Measurements from ENCODE around the gene PGM5. TPM values are rescaled to one million over a fixed set of nuclear protein-coding genes. Genes with fewer than 3 reads are reported as not detected.

The PGM5 gene
- total RNA-seq, 4 donors from 2014 or later, result 573 to 742 (median 607) TPM

DNA sequence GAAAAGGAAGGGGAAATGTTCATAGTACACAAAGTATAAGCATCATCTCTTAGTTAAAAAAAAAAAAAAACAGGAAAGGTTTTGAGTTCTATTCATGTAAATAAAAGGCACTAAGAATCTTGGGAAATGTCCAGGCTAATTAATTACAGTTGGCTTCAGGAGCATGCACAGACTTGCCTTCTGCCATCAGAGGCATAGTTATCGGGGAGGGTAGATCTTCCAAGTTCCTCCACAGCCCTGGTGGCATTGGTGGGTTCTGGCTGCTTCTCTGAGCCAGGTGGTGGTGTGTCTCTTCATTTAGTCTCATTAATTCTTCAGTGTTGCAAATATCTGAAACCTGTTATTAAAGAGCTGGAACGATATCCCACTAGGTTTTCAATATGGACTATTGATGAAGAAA lies 99.0 kb downstream of the PGM5 start:
- Histone ChIP-seq H3K27me3 (no peaks in the 10 kb centered on the region), H3K4me3 (no peak overlapping the region), H3K36me3 (no peaks in the 10 kb centered on the region), H3K9me3 (no peaks in the 10 kb centered on the region), H3K27ac (replicated peaks in 1 of 4) (peak overlapping the region; percentile 81 to 91 (median 86)), H3K4me1 (peaks cover 34 to 94% (median 92%) of the 10 kb centered on the region in 4 donors)
- TF ChIP-seq, protein P1, sequence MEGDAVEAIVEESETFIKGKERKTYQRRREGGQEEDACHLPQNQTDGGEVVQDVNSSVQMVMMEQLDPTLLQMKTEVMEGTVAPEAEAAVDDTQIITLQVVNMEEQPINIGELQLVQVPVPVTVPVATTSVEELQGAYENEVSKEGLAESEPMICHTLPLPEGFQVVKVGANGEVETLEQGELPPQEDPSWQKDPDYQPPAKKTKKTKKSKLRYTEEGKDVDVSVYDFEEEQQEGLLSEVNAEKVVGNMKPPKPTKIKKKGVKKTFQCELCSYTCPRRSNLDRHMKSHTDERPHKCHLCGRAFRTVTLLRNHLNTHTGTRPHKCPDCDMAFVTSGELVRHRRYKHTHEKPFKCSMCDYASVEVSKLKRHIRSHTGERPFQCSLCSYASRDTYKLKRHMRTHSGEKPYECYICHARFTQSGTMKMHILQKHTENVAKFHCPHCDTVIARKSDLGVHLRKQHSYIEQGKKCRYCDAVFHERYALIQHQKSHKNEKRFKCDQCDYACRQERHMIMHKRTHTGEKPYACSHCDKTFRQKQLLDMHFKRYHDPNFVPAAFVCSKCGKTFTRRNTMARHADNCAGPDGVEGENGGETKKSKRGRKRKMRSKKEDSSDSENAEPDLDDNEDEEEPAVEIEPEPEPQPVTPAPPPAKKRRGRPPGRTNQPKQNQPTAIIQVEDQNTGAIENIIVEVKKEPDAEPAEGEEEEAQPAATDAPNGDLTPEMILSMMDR (IDR thresholded peaks at IDR 0.05), result no peak
- TF ChIP-seq EP300 (IDR thresholded peaks at IDR 0.05), result no peak
- no peak for TF ChIP-seq POLR2AphosphoS5 (IDR thresholded peaks at IDR 0.05)
- no peak for TF ChIP-seq POLR2A (IDR thresholded peaks at IDR 0.05; ENCODE audit: low read depth)
- DNase-seq (ENCODE audit: extremely low spot score), result no peak
- 51% methylated on average over 2 of the region's 2 CpGs for WGBS
- intact Hi-C loops (cut with DNase I), result no loop called here

- intact Hi-C loops (cut with DNase I), result no loop called here
- H3K27ac ChIP-seq (replicated peaks in 1 of 4), result peak overlapping the region; percentile 81 to 91 (median 86)
- H3K4me3 ChIP-seq, result no peak overlapping the region
- WGBS, result 25% methylated on average over 1 of the region's 1 CpG
- TF ChIP-seq POLR2A (IDR thresholded peaks at IDR 0.05; ENCODE audit: low read depth) (no peak), EP300 (IDR thresholded peaks at IDR 0.05) (no peak), POLR2AphosphoS5 (IDR thresholded peaks at IDR 0.05) (no peak)
- TF ChIP-seq, protein P1 (IDR thresholded peaks at IDR 0.05), result no peak
- DNase-seq (ENCODE audit: extremely low spot score), result no peak
- peaks cover 48 to 95% (median 92%) of the 10 kb centered on the region in 4 donors for H3K4me1 ChIP-seq
- H3K36me3 ChIP-seq, result no peaks in the 10 kb centered on the region
- no peaks in the 10 kb centered on the region for H3K9me3 ChIP-seq
- no peaks in the 10 kb centered on the region for H3K27me3 ChIP-seq
Measured at GRCh38 chr9:68457803-68458202, 101.4 kb downstream of the PGM5 start.

DNA sequence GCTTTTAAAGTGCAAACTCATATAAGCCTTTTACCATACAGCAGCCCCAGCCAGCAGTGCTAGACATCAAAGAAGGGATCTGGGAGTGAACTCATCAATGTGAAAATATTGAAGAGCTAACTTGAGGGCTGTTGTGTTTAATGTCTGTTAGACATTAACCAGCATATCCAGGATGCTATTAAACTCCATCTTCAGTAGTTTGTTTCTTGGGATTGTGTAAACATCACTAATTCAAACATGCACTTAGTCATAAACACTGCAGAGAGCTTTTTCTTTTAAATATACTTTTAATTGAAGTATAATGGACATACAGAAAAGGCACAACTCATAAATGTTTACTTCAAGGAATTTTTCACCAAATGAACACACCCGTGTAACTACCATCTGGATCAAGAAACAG lies 102.5 kb downstream of the PGM5 start:
- Histone ChIP-seq H3K4me1 (peaks cover 53 to 96% (median 91%) of the 10 kb centered on the region in 4 donors), H3K4me3 (no peak overlapping the region), H3K27me3 (no peaks in the 10 kb centered on the region), H3K36me3 (no peaks in the 10 kb centered on the region), H3K9me3 (no peaks in the 10 kb centered on the region), H3K27ac (replicated peaks in 1 of 4) (peak overlapping the region; percentile 81 to 91 (median 86))
- no peak for DNase-seq (ENCODE audit: extremely low spot score)
- TF ChIP-seq POLR2AphosphoS5 (IDR thresholded peaks at IDR 0.05) (no peak), EP300 (IDR thresholded peaks at IDR 0.05) (no peak), POLR2A (IDR thresholded peaks at IDR 0.05; ENCODE audit: low read depth) (no peak)
- TF ChIP-seq, protein P1 (IDR thresholded peaks at IDR 0.05), result no peak
- intact Hi-C loops (cut with DNase I), result no loop called here
- 48% methylated on average over 1 of the region's 1 CpG for WGBS

DNA sequence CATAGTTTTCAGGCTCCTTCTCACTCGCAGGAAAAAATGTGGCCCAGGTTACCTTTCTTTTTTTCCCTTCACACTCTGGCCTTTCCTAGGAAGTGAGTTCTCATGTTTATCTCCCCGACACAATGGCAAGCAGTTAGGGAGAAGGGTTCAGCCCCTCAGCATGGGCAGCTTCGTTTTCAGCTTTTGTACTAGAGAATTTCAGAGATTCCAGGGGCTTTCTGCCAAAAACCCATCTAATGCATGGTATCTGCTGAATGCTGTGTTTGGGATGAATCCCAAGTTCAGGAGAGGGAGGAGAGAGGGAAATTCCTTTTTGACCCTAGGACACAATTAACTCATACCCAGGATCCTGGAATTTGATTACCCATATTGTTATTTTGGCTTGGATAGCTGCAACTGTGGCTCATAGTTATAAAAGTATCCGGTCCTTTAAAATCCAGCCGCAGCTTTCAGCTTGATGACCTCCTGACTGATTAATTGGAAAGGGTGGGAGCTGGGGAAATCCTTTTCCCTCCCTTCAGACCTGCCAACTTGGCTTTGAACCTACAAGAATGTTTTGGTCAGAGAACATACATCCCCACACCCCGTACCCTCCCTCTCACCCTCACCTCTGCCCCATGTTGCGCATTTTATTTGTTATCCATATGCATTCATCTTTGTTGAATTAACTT lies 105.8 kb downstream of the PGM5 start:
- TF ChIP-seq POLR2AphosphoS5 (IDR thresholded peaks at IDR 0.05), result peak in 1 of 2 donors; percentile 61
- TF ChIP-seq EP300 (IDR thresholded peaks at IDR 0.05), result no peak
- Histone ChIP-seq H3K4me1 (peaks cover 32 to 81% (median 72%) of the 10 kb centered on the region in 4 donors), H3K36me3 (peaks cover 0 to 20% (median 10%) of the 10 kb centered on the region in 4 donors), H3K27me3 (no peaks in the 10 kb centered on the region), H3K27ac (replicated peaks in 1 of 4) (peak overlapping the region; percentile 81 to 91 (median 86)), H3K9me3 (no peaks in the 10 kb centered on the region), H3K4me3 (peak overlapping the region in 2 of 4 donors; percentile 5 to 8)
- intact Hi-C loops (cut with DNase I), result no loop called here
- no peak for DNase-seq (ENCODE audit: extremely low spot score)
- 41% methylated on average over 6 of the region's 7 CpGs for WGBS

- DNase-seq (ENCODE audit: extremely low spot score), result no peak
- Histone ChIP-seq H3K27me3 (no peaks in the 10 kb centered on the region), H3K4me3 (no peak overlapping the region), H3K9me3 (no peaks in the 10 kb centered on the region), H3K36me3 (peaks cover 0 to 30% (median 7%) of the 10 kb centered on the region in 4 donors), H3K27ac (replicated peaks in 1 of 4) (peak overlapping the region; percentile 66 to 81 (median 78)), H3K4me1 (peaks cover 16 to 82% (median 68%) of the 10 kb centered on the region in 4 donors)
- no peak for TF ChIP-seq POLR2AphosphoS5 (IDR thresholded peaks at IDR 0.05)
- TF ChIP-seq POLR2A (IDR thresholded peaks at IDR 0.05; ENCODE audit: low read depth), result no peak
- TF ChIP-seq, protein P1 (IDR thresholded peaks at IDR 0.05), result no peak
- intact Hi-C loops (cut with DNase I), result no loop called here
Measured at GRCh38 chr9:68470067-68470466, 113.7 kb downstream of the PGM5 start.
